Measurements from ENCODE around the gene MDH1. TPM values are rescaled to one million over a fixed set of nuclear protein-coding genes. Genes with fewer than 3 reads are reported as not detected.

The MDH1 gene
- total RNA-seq = 100 to 1,000 TPM in 4 of 6 donors, 10 to 100 TPM in 2; 56.6 to 121 (median 104) TPM

DNA sequence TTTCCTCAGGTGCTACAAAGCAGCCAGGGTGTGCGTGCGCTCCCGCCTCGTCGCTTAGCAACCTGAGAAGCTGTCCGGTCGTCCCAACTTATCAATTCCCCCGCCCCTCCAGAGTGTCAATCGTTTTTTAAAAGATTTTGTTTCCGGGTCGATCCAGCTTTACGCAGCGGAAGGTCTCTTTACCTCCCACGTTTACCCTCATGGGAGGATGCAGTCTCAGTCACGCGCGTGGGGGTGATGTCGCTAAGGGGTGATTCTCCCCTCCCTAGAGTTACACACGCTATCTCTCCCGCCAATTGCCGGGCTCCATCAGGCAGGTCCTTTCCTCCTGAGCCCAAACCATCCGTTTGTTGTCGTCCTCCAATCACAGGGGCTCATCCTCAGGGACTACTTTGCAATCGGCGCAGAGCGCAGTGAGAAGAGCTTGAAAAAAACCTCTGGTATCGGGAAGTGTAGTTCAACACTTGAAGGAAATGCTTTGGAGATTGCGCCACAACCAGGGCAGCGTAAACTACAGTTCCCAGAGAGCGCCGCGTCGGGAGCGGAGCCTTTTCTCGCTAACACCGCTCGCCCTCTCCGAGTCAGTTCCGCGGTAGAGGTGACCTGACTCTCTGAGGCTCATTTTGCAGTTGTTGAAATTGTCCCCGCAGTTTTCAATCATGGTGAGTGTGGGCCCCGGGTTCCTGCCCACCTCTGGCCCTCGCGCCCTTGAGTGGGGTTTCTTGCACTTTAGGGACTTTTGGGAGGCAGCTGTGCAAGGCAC is at the start of gene MDH1, which contains the start of gene WDPCP:
Gene MDH1 (plus strand): TSS at position 579 of the 763 bp plus-strand sequence. CDS start 81 bp downstream, at position 660.
Gene WDPCP (minus strand): TSS at position 93 of the 763 bp plus-strand sequence. CDS start 206 bp downstream, outside the sequence.
- TF ChIP-seq, protein P1, sequence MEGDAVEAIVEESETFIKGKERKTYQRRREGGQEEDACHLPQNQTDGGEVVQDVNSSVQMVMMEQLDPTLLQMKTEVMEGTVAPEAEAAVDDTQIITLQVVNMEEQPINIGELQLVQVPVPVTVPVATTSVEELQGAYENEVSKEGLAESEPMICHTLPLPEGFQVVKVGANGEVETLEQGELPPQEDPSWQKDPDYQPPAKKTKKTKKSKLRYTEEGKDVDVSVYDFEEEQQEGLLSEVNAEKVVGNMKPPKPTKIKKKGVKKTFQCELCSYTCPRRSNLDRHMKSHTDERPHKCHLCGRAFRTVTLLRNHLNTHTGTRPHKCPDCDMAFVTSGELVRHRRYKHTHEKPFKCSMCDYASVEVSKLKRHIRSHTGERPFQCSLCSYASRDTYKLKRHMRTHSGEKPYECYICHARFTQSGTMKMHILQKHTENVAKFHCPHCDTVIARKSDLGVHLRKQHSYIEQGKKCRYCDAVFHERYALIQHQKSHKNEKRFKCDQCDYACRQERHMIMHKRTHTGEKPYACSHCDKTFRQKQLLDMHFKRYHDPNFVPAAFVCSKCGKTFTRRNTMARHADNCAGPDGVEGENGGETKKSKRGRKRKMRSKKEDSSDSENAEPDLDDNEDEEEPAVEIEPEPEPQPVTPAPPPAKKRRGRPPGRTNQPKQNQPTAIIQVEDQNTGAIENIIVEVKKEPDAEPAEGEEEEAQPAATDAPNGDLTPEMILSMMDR (IDR thresholded peaks at IDR 0.05) = peak in 2 of 6 experiments; percentile 5
- peak; percentile 85 to 91 for TF ChIP-seq POLR2AphosphoS5 (IDR thresholded peaks at IDR 0.05)
- TF ChIP-seq EP300 (IDR thresholded peaks at IDR 0.05) = no peak
- peak in 3 of 4 donors; percentile 57 to 80 (median 59) for TF ChIP-seq POLR2A (IDR thresholded peaks at IDR 0.05)
- Histone ChIP-seq H3K27ac (peak within 1 kb of the TSS; percentile 81 to 88 (median 86)), H3K4me1 (peaks cover 16 to 35% (median 24%) of the 10 kb centered on the region in 4 donors), H3K9me3 (no peaks in the 10 kb centered on the region), H3K4me3 (peak within 1 kb of the TSS; percentile 58 to 83 (median 76)), H3K36me3 (no peaks in the 10 kb centered on the region), H3K27me3 (no peaks in the 10 kb centered on the region)
- 0 to 1% methylated on average over 32 to 44 of the region's 44 CpGs for WGBS, 2 donors
- DNase-seq (peak; percentile 88 to 95), ATAC-seq (ENCODE audit: low FRiP score in 2 of 2) (peak; percentile 97 to 98)

DNA sequence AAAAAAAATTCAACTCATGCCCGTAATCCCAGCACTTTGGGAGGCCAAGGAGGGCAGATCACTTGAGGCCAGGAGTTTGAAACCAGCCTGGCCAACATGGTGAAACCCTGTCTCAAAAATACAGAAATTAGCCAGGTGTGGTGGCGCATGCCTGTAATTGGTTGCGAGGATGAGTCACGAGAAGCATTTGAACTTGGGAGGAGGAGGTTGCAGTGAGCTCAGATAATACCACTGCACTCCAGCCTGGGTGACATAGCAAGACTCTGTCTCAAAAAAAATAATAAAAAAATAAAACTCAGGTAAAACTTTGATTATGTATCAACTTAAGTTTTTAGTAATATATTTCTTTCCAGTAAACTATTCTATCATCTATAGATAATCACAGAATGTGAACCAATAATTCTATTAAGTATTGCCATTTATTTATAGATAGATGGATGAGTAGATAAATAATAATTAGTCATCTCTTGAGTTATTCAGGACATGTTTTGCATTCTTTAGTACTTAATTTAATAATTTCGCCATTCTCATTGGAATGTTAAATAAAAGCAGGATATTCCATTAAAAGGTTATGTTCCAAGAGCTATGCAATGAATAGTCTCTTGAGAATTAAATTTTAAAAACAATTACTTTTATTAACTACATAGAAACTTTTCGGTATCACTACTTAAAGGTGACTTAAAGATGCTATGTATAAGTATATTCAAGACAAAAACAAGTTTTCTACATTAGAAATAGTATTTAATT is 49.2 kb upstream of the MDH1 start:
- ATAC-seq (ENCODE audit: low FRiP score in 2 of 2) (no peak), DNase-seq (no peak)
- Histone ChIP-seq H3K4me3 (no peak overlapping the region), H3K27ac (no peak overlapping the region), H3K4me1 (no peaks in the 10 kb centered on the region), H3K36me3 (no peaks in the 10 kb centered on the region), H3K9me3 (peaks cover 0 to 5% (median 0%) of the 10 kb centered on the region in 4 donors), H3K27me3 (no peaks in the 10 kb centered on the region)
- 93 to 95% methylated on average over 6 of the region's 6 CpGs for WGBS, 2 donors
- TF ChIP-seq POLR2AphosphoS5 (IDR thresholded peaks at IDR 0.05) (no peak), EP300 (IDR thresholded peaks at IDR 0.05) (no peak), POLR2A (IDR thresholded peaks at IDR 0.05) (no peak)
- TF ChIP-seq, protein P1 (IDR thresholded peaks at IDR 0.05) = no peak

DNA sequence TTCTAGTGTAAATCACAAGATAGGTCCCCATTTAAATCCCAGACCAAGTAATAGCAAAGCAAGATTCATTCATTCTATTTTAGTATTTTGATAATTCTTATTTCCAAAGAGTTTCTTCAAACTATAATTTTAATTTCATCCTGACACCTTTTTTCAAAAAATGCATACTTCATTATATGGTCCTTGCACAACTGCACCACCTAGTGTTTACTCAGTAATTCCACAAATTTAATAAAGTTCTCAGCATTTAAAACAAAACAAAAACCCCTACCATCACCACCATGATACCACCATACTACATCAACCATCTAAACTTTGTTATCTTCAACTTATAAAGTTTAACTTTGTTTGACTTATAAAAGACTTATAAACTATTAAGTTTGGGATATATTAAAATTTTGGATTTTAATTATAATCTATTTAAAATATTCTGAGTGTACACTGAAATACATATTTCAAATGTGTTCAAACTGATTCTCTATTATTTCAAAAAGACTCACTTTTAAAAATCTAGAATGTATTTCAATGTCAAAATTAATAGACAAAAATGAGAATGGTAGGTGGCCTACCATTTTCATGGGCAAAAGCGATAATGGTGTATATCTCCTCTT is 44.6 kb upstream of the MDH1 start:
- H3K27me3 ChIP-seq = no peaks in the 10 kb centered on the region
- H3K36me3 ChIP-seq = no peaks in the 10 kb centered on the region
- ATAC-seq (ENCODE audit: low FRiP score in 2 of 2) (no peak), DNase-seq (no peak)
- H3K4me3 ChIP-seq = no peak overlapping the region
- H3K27ac ChIP-seq = no peak overlapping the region
- TF ChIP-seq POLR2A (IDR thresholded peaks at IDR 0.05) = no peak
- no peak for TF ChIP-seq POLR2AphosphoS5 (IDR thresholded peaks at IDR 0.05)
- TF ChIP-seq, protein P1 (IDR thresholded peaks at IDR 0.05) = peak in 1 of 6 experiments; percentile 8
- no peak for TF ChIP-seq EP300 (IDR thresholded peaks at IDR 0.05)
- WGBS, 2 donors = 97% methylated on average over 1 of the region's 1 CpG
- no peaks in the 10 kb centered on the region for H3K4me1 ChIP-seq
- no peaks in the 10 kb centered on the region for H3K9me3 ChIP-seq

DNA sequence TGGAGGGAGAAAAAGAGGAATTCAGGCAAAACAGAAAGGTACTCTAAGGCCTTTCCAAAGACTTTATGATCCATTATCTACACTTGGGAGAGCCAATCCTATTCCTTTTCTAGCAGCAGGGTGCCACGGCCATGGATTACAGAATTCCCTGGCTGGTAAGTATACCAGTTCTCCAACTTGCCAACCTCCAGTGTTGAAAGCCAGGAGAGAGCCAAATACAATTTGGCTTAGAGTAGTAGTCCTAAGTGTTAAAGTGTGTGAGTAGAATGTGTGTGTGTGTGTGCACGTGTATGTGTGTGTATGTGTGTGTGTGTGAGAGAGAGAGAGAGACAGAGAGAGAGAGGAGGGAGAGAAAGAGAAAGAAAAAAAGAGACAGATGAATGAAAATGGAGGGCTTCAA is 43.7 kb upstream of the MDH1 start:
- WGBS, 2 donors = 93 to 97% methylated on average over 2 of the region's 2 CpGs
- H3K4me3 ChIP-seq = no peak overlapping the region
- TF ChIP-seq POLR2AphosphoS5 (IDR thresholded peaks at IDR 0.05) (no peak), EP300 (IDR thresholded peaks at IDR 0.05) (no peak), POLR2A (IDR thresholded peaks at IDR 0.05) (no peak)
- TF ChIP-seq, protein P1 (IDR thresholded peaks at IDR 0.05) = no peak
- H3K27me3 ChIP-seq = no peaks in the 10 kb centered on the region
- ATAC-seq (ENCODE audit: low FRiP score in 2 of 2) (no peak), DNase-seq (no peak)
- no peaks in the 10 kb centered on the region for H3K4me1 ChIP-seq
- no peak overlapping the region for H3K27ac ChIP-seq
- no peaks in the 10 kb centered on the region for H3K9me3 ChIP-seq
- H3K36me3 ChIP-seq = no peaks in the 10 kb centered on the region
